GM18507 (cell line): Measurements from ENCODE around the gene JPT2.

Experiments used
- DNase-seq: peaks from one replicate; pipeline ENCODE4 v3.0.0; 2011; ENCODE audit warnings: low read depth; ENCODE audit not compliant: insufficient read length; ENCODE audit errors: extremely low spot score
- FAIRE-seq: peaks from 2 replicates; lab custom pipeline; 2011; peaks lifted over from hg19 to GRCh38; lab: Jason Lieb, UNC

JPT2 gene

GRCh38 chr16:1746693-1747195, 68.7 kb downstream of the JPT2 start:
- DNase-seq: no peak
- FAIRE-seq: no peak

- no peak for DNase-seq
- no peak for FAIRE-seq
These were observed 69.9 kb downstream of the JPT2 start for GRCh38 chr16:1747934-1748333.

- DNase-seq: no peak
- FAIRE-seq: no peak
These were observed 71.4 kb downstream of the JPT2 start for GRCh38 chr16:1749152-1750117.
